HUES48 (cell line): ENCODE data around the gene SENP6.
"Not testable (repeated sequence)": the region's sequence is repeated elsewhere in the genome, so short reads cannot be mapped to it uniquely, and the experiment has no call there.

ENCODE experiments used
- H3K27ac ChIP-seq: one replicate; pipeline ENCODE4 v1.7.0; 2013; ENCODE audit warnings: low read depth, low read length, inconsistent platforms
- H3K27me3 ChIP-seq: 2 replicates; pipeline ENCODE4 v1.6.1; 2013; ENCODE audit warnings: mild to moderate bottlenecking, low read length; ENCODE audit not compliant: control insufficient read depth, insufficient read depth
- H3K36me3 ChIP-seq: 2 replicates; pipeline ENCODE4 v1.6.1; 2013; ENCODE audit warnings: low read length; ENCODE audit not compliant: control insufficient read depth, insufficient read depth
- H3K4me1 ChIP-seq: 2 replicates; pipeline ENCODE4 v1.6.1; 2013; ENCODE audit warnings: mild to moderate bottlenecking, low read length; ENCODE audit not compliant: control insufficient read depth, insufficient read depth
- H3K4me3 ChIP-seq: 2 replicates; pipeline ENCODE4 v1.5.1; 2013; ENCODE audit warnings: mild to moderate bottlenecking, low read depth, low read length
- H3K9ac ChIP-seq: 2 replicates; pipeline ENCODE4 v1.6.1; 2013; ENCODE audit warnings: mild to moderate bottlenecking, low read depth, low read length, moderate library complexity
- H3K9me3 ChIP-seq: 2 replicates; pipeline ENCODE4 v1.6.1; 2013; ENCODE audit warnings: low read length; ENCODE audit not compliant: control insufficient read depth, insufficient read depth

SENP6 gene, protein sequence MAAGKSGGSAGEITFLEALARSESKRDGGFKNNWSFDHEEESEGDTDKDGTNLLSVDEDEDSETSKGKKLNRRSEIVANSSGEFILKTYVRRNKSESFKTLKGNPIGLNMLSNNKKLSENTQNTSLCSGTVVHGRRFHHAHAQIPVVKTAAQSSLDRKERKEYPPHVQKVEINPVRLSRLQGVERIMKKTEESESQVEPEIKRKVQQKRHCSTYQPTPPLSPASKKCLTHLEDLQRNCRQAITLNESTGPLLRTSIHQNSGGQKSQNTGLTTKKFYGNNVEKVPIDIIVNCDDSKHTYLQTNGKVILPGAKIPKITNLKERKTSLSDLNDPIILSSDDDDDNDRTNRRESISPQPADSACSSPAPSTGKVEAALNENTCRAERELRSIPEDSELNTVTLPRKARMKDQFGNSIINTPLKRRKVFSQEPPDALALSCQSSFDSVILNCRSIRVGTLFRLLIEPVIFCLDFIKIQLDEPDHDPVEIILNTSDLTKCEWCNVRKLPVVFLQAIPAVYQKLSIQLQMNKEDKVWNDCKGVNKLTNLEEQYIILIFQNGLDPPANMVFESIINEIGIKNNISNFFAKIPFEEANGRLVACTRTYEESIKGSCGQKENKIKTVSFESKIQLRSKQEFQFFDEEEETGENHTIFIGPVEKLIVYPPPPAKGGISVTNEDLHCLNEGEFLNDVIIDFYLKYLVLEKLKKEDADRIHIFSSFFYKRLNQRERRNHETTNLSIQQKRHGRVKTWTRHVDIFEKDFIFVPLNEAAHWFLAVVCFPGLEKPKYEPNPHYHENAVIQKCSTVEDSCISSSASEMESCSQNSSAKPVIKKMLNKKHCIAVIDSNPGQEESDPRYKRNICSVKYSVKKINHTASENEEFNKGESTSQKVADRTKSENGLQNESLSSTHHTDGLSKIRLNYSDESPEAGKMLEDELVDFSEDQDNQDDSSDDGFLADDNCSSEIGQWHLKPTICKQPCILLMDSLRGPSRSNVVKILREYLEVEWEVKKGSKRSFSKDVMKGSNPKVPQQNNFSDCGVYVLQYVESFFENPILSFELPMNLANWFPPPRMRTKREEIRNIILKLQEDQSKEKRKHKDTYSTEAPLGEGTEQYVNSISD

DNA sequence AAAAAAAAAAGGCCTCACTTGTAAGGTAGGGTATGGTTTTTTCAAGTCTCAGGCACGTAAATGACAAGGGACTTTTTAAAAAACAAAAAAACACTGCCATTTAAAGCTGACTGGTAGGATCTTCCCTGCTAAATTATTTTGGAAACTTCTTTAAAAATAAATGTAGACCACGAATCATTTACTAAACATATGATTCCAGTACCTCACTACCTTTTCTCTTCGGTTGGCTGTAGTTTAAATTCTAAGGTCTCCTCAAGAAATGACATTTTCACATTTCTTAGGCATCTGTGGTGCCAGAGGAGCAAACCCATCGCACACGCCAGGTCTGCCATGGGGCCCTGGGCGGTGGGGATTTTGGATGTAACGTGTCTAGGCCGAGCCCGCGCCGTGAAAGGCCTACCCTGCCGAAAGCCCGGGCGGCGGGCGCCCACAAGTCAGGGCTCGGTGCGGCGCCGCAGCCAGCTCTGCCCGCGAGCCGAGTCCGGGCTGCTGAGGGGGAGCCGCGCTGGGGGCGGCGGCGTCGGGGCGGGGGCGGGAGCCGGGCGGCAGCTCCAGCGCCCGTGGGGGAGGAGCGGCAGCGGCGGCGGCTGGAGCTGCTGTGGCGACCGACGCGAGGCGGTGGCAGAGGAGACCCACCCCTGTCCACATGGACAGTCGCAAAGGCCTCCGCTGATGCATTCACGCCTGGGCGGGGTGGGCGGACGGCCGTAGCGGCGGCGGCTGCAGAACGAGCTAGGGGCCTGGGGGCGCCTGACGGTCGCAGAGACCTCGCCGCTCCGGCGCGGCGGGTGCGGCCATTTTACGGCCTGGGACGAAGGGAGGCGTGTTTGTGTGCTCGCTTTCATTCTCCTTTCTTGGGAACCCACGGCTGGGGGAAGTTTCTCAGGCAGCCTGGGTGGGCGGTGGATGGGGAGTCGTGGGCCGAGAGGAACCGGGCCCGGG, at the start of gene SENP6:
TSS of gene SENP6 (plus strand) at position 577 of the 942 bp plus-strand sequence. CDS start 645 bp downstream, outside the sequence.
- H3K4me1 ChIP-seq = peaks cover 10% of the 10 kb centered on the region; the same call in 1 of the 2 replicates
- no peaks in the 10 kb centered on the region for H3K9me3 ChIP-seq
- H3K36me3 ChIP-seq = no peaks in the 10 kb centered on the region
- peak within 1 kb of the TSS; percentile 94 for H3K9ac ChIP-seq
- peak within 1 kb of the TSS; percentile 94 for H3K4me3 ChIP-seq
- peak within 1 kb of the TSS; percentile 96 for H3K27ac ChIP-seq
- H3K27me3 ChIP-seq = no peaks in the 10 kb centered on the region

DNA sequence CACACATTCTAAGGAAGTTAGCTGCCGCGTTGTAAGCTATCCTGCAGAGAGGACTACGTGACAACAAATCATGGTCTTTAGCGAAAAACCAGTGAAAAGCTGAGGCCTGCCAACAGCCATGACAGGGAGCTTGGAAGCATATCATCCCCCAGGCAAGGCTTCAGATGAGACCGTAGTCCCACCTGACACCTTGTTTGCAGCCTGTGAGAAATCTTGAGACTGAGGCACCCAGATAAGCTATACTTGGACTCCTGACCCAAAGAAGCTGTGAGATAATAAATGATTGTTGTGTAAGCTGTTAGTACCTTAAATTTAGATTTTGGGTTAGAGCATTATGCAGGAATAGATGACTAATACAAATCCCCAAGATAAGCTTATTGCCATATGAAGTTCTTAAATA, 45.4 kb upstream of the SENP6 start:
- Histone ChIP-seq H3K9me3 (no peaks in the 10 kb centered on the region), H3K9ac (no peak overlapping the region), H3K4me3 (no peak overlapping the region), H3K27me3 (no peaks in the 10 kb centered on the region), H3K27ac (no peak overlapping the region), H3K4me1 (no peaks in the 10 kb centered on the region), H3K36me3 (no peaks in the 10 kb centered on the region)

DNA sequence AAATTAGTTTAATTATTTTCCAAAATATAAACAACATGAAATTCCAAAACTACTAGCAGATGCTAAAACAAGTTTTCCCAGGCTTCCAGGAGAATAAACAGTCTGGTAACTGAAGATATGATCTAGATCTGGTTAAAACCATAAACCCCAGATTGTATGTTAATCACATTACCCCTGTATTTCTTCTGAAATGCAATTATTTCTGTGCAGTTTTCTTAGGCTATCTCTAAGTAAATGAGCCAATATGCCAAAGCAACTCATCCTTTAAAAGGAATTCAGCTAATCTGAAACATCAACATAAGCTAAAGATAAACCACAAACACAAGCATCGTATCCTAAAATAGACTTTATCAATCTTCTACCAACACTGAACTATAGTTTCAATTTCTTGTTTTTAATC, 44.6 kb upstream of the SENP6 start:
- Histone ChIP-seq H3K27ac (no peak overlapping the region), H3K4me1 (no peaks in the 10 kb centered on the region), H3K9ac (no peak overlapping the region), H3K36me3 (no peaks in the 10 kb centered on the region), H3K27me3 (no peaks in the 10 kb centered on the region), H3K9me3 (no peaks in the 10 kb centered on the region), H3K4me3 (no peak overlapping the region)

DNA sequence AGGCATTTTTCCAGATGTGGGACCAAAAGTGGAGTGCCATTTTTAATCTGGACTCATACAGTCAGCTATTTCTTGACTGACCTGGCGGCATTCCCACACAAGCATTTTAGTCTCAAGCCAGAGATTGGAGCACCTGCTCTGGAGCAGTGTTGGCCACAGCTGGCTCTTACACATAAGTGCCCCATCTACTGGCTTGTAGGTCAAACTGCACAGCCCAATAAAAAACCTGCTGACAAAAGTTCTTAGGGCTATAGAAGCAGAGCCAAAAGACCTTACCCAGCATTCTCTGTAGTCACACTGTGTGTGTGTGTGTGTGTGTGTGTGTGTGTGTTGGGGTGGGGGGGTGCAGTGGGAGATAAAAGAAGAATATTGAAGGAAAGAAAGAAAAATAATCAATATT, 38.6 kb upstream of the SENP6 start:
- no peak overlapping the region for H3K27ac ChIP-seq
- no peak overlapping the region for H3K4me3 ChIP-seq
- no peaks in the 10 kb centered on the region for H3K4me1 ChIP-seq
- no peaks in the 10 kb centered on the region for H3K36me3 ChIP-seq
- no peaks in the 10 kb centered on the region for H3K27me3 ChIP-seq
- H3K9me3 ChIP-seq = peaks cover 13% of the 10 kb centered on the region; the same call in 1 of the 2 replicates
- H3K9ac ChIP-seq = no peak overlapping the region

DNA sequence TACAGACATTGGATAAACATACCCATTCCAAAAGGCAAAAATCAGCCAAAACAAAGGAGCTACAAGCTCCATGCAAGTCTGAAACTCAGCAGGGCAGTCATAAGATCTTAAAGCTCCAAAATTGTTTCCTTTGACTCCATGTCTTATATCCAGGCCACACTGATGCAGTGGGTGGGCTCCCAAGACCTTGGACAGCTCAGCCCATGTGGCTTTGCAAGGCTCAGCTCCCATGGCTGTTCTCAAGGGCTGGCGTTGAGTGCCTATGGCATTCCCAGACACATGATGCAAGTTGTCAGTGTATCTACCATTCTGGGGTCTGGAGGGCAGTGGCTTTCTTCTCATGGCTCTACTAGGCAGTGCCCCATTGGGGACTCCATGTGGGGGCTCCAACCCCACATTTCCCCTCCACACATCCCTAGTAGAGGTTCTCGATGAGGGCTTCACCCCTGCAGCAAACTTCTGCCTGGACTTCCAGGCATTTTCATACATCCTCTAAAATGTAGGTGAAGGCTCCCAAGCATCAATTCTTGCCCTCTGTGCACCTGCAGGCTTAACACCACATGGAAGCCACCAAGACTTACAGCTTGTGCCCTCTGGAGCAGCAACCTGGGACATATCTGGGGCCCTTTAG, 35.4 kb upstream of the SENP6 start:
- H3K27ac ChIP-seq = no peak overlapping the region
- H3K4me1 ChIP-seq = no peaks in the 10 kb centered on the region
- no peaks in the 10 kb centered on the region for H3K27me3 ChIP-seq
- H3K4me3 ChIP-seq = no peak overlapping the region
- no peak overlapping the region for H3K9ac ChIP-seq
- peaks cover 13% of the 10 kb centered on the region; the same call in 1 of the 2 replicates for H3K9me3 ChIP-seq
- H3K36me3 ChIP-seq = no peaks in the 10 kb centered on the region

DNA sequence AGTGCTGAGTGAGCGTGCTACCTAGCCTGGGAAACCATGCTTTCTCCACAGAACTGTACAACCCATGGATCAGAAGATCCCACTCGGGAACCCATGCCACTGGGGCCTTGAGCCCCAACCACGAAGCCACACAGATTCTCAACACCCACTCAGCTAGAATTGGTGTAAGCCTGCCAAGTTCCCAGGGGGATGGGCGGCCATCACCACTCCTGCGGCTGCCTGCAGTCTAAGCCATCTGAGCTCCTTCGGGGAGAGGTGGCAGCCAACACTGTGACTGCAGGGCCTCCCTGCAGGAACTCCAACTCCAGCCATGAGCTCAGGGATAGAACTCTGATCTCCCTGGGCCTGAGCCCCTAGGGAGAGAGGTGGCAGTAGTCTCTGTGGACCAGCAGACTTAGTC, 33.6 kb upstream of the SENP6 start:
- no peak overlapping the region for H3K9ac ChIP-seq
- H3K9me3 ChIP-seq = peaks cover 13% of the 10 kb centered on the region; the same call in 1 of the 2 replicates
- H3K27ac ChIP-seq = no peak overlapping the region
- no peak overlapping the region for H3K4me3 ChIP-seq
- H3K4me1 ChIP-seq = no peaks in the 10 kb centered on the region
- no peaks in the 10 kb centered on the region for H3K36me3 ChIP-seq
- H3K27me3 ChIP-seq = no peaks in the 10 kb centered on the region

DNA sequence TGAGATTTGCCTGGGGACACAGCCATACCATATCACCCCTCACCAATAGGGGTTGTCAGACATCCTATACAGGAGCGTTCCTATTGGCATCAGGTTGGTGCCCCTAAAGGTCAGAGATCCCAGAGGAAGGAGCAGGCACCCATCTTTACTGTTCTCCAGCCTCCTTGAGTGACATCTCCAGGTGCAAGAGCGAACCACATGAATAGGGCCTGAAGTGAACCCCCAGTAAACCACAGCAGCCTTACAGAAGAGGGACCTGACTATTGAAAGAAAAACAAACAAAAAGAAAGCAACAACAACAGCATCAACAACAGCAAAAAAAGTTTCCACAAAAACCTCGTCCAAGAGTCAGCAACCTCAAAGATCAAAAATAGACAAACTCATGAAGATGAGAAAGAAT, 32.7 kb upstream of the SENP6 start:
- H3K36me3 ChIP-seq = no peaks in the 10 kb centered on the region
- no peak overlapping the region for H3K4me3 ChIP-seq
- no peak overlapping the region for H3K9ac ChIP-seq
- no peak overlapping the region for H3K27ac ChIP-seq
- H3K9me3 ChIP-seq = peaks cover 13% of the 10 kb centered on the region; the same call in 1 of the 2 replicates
- H3K27me3 ChIP-seq = no peaks in the 10 kb centered on the region
- no peaks in the 10 kb centered on the region for H3K4me1 ChIP-seq

DNA sequence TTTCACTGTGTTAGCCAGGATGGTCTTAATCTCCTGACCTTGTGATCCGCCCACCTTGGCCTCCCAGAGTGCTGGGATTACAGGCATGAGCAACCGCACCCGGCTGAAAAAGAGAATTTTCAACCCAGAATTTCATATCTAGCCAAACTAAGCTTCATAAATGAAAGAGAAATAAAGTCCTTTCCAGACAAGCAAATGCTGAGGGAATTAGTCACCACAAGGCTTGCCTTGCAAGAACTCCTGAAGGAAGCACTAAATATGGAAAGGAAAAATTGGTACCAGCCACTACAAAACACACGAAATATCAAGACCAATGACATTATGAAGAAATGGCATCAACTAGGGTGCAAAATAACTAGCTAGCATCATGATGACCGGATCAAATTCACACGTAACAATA, 31.0 kb upstream of the SENP6 start:
- H3K36me3 ChIP-seq, H3K4me3 ChIP-seq, H3K9ac ChIP-seq, H3K27me3 ChIP-seq, H3K4me1 ChIP-seq, H3K27ac ChIP-seq: not testable (repeated sequence)
- H3K9me3 ChIP-seq = peaks cover 13% of the 10 kb centered on the region; the same call in 1 of the 2 replicates

DNA sequence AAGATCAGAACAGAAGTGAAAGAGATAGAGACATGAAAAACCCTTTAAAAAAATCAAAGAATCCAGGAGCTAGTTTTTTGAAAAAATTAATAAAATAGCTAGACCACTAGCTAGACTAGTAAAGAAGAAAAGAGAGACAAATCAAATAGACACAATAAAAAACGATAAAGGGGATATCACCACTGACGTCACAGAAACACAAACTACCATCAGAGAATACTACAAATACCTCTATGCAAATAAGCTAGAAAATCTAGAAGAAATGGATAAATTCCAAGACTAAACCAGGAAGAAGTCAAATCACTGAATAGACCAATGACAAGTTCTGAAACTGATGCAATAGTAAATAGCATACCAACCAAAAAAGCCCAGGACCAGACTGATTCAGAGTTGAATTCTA, 29.6 kb upstream of the SENP6 start:
- Histone ChIP-seq H3K27ac (no peak overlapping the region), H3K9ac (no peak overlapping the region), H3K4me3 (no peak overlapping the region), H3K36me3 (no peaks in the 10 kb centered on the region), H3K27me3 (no peaks in the 10 kb centered on the region), H3K9me3 (0 out of 2 replicates have a peak, but pooled peaks cover 2% of the 10 kb centered on the region), H3K4me1 (no peaks in the 10 kb centered on the region)

DNA sequence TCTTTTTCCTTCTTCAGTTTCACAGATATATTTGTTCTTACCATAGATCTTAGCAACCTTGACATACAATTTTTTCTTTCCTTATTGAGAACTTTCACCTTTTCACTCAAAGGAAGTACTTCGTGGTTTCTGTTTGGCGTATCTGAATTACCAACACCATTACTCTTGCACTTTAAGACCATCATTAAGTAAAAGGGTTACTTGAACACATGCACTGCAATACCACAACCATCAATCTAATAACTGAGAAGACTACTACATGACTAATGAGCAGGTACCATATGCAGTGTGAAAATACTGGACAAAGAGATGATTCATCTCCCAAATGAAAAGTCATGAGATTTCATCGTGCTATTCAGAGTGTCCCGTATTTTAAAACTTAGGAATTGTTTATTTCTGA, 21.7 kb upstream of the SENP6 start:
- H3K27ac ChIP-seq = no peak overlapping the region
- no peaks in the 10 kb centered on the region for H3K9me3 ChIP-seq
- H3K4me1 ChIP-seq = no peaks in the 10 kb centered on the region
- H3K9ac ChIP-seq = no peak overlapping the region
- H3K36me3 ChIP-seq = no peaks in the 10 kb centered on the region
- no peaks in the 10 kb centered on the region for H3K27me3 ChIP-seq
- no peak overlapping the region for H3K4me3 ChIP-seq
